IPS-20b (cell line): ENCODE results near the gene CCNY.
"Not testable (repeated sequence)": the region's sequence is repeated elsewhere in the genome, so short reads cannot be mapped to it uniquely, and the experiment has no call there.

Experiments used
- H3K27ac ChIP-seq: one replicate; pipeline ENCODE4 v1.5.1; 2013; ENCODE audit warnings: low read length
- H3K27me3 ChIP-seq: 2 replicates; pipeline ENCODE4 v1.6.1; 2013; ENCODE audit warnings: mild to moderate bottlenecking, low read length, inconsistent platforms; ENCODE audit not compliant: insufficient read depth
- H3K36me3 ChIP-seq: 2 replicates; pipeline ENCODE4 v1.6.1; 2013; ENCODE audit warnings: low read depth, mild to moderate bottlenecking, inconsistent platforms, low read length, moderate library complexity; ENCODE audit not compliant: insufficient read depth
- H3K4me1 ChIP-seq: 2 replicates; pipeline ENCODE4 v1.6.1; 2013; ENCODE audit warnings: mild to moderate bottlenecking, control low read depth, inconsistent platforms, low read length, moderate library complexity; ENCODE audit not compliant: insufficient read depth
- H3K4me3 ChIP-seq: 2 replicates; pipeline ENCODE4 v1.5.1; 2013; ENCODE audit warnings: mild to moderate bottlenecking, low read length, inconsistent platforms
- H3K9ac ChIP-seq: 2 replicates; pipeline ENCODE4 v1.6.1; 2013; ENCODE audit warnings: low read depth, mild to moderate bottlenecking, inconsistent platforms, low read length, moderate library complexity
- H3K9me3 ChIP-seq: 2 replicates; pipeline ENCODE4 v1.6.1; 2013; ENCODE audit warnings: mild to moderate bottlenecking, low read depth, low read length, inconsistent platforms; ENCODE audit not compliant: insufficient read depth

CCNY gene

DNA sequence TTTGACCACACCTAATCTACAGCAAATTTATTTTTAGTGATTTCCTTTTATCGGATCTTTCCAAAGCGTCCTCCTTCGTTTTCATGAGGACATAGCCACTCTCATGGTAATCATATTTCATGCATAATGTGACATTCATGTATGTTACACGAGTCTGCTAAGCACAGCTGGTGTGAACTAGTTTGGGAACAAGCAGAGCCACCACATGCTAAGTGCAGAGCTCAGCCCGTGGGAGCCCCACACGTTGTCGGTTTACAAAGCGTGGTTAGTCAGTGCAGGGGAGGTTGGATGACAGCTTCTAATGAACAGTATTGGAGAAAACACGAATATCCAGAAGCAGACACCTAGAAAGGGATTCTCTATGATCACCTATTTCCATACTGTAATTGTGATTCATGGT, 190.4 kb downstream of the CCNY start:
- H3K27ac ChIP-seq = no peak overlapping the region
- H3K9me3 ChIP-seq = no peaks in the 10 kb centered on the region
- no peaks in the 10 kb centered on the region for H3K27me3 ChIP-seq
- peaks cover 17% of the 10 kb centered on the region; the same call in 1 of the 2 replicates for H3K4me1 ChIP-seq
- peaks cover 11% of the 10 kb centered on the region for H3K36me3 ChIP-seq
- no peak overlapping the region for H3K9ac ChIP-seq
- no peak overlapping the region for H3K4me3 ChIP-seq

DNA sequence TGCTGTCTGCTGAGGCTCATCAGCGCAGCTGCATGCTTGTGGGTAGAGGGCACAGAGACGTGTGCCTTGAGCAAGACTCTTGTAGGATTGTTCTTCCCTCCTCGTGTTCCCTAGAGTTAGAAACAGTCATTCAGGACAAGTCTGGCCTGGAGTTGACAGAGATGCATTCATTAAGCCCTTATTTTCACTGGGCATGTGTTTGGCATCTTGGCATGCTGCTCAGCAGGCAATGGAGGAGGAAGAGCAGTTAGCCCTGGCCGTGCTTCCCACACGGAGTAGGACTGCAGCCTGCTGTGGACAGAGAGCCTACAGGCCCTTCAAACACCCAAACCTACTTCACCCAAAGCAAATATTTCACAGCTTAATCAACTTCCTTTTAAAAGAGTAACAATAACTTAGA, 195.8 kb downstream of the CCNY start:
- no peak overlapping the region for H3K4me3 ChIP-seq
- H3K27me3 ChIP-seq = no peaks in the 10 kb centered on the region
- H3K36me3 ChIP-seq = peaks cover 34% of the 10 kb centered on the region
- peaks cover 9% of the 10 kb centered on the region for H3K9me3 ChIP-seq
- H3K4me1 ChIP-seq = peaks cover 2% of the 10 kb centered on the region; the same call in 1 of the 2 replicates
- H3K9ac ChIP-seq = no peak overlapping the region
- no peak overlapping the region for H3K27ac ChIP-seq

DNA sequence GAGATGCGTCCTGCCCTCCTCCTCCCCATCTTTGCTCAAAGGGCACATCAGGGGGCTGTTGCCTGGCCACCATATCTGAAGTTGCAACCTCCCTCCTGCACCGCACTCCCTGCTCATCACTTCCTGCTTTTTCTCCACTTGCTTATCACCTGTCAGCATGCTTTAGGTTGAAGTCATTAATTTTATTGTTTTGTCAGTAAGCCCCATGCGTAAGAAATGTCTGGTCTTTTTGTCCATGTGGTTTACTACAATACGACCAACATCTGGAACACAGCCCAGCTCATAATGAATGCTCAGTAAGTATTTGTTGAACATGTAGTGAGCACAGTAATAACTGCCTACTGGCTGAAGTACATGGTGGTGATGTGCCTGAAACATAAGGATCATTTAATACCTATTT, 197.3 kb downstream of the CCNY start:
- no peak overlapping the region for H3K9ac ChIP-seq
- no peak overlapping the region for H3K27ac ChIP-seq
- H3K4me3 ChIP-seq = no peak overlapping the region
- H3K4me1 ChIP-seq = no peaks in the 10 kb centered on the region
- peaks cover 34% of the 10 kb centered on the region for H3K36me3 ChIP-seq
- peaks cover 9% of the 10 kb centered on the region for H3K9me3 ChIP-seq
- H3K27me3 ChIP-seq = no peaks in the 10 kb centered on the region

DNA sequence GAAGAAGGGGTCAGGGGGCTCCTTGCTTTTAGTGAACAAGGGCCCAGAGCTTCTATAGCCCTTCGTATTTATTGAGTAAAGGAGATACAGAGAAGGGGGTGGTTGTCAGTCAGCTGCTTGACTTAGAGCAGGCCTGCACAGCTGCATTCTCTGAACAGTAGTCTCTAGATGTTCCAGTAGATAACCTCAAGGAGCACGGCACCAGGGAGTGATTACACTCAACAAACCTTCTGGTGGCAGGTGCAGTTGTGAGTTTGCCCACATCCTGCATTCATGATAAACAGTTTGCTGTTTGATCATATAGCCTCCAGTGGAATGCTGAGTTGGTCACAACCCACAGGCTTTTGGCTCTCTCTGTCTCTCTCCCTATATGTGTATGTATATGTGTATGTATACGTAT, 198.8 kb downstream of the CCNY start:
- Histone ChIP-seq H3K9ac (no peak overlapping the region), H3K4me1 (peaks cover 1% of the 10 kb centered on the region; the same call in 1 of the 2 replicates), H3K27me3 (no peaks in the 10 kb centered on the region), H3K9me3 (peaks cover 9% of the 10 kb centered on the region), H3K4me3 (no peak overlapping the region), H3K36me3 (peaks cover 30% of the 10 kb centered on the region), H3K27ac (no peak overlapping the region)

DNA sequence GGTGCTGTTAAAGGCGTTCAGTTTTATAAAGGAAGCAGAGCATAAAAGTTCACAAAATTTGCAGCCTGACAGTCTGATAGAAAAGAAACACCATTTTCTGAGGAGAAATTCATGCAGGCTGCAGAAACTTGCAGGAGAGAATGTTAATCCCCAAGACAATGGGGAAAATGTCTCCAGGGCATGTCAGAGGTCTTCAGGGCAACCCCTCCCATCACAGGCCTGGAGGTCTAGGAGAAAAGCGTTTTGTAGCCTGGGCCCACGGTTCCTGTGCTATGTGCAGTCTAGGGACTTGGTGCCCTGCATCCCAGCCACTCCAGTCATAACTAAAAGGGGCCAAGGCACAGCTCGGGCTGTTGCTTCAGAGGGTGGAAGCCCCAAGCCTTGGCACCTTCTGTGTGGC, 200.5 kb downstream of the CCNY start:
- peaks cover 9% of the 10 kb centered on the region for H3K9me3 ChIP-seq

DNA sequence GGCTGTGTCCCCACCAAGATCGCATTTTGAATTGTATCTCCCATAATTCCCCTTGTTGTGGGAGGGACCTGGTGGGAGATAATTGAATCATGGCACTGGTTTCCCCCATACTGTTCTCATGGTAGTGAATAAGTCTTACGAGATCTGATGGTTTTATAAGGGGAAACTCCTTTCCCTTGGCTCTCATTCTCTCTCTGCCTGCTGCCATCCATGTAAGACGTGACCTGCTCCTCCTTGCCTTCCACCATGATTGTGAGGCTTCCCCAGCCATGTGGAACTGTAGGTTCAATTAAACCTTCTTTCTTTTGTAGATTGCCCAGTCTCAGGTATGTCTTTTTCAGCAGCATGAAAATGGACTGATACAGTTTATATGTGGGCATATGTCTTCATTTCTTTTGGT, 201.6 kb downstream of the CCNY start:
- H3K27me3 ChIP-seq, H3K4me3 ChIP-seq, H3K4me1 ChIP-seq, H3K27ac ChIP-seq, H3K9me3 ChIP-seq, H3K9ac ChIP-seq: not testable (repeated sequence)
- peaks cover 14% of the 10 kb centered on the region for H3K36me3 ChIP-seq

More for the DNA sequence above, 200.5 kb downstream of the CCNY start:
- H3K36me3 ChIP-seq = peaks cover 22% of the 10 kb centered on the region
- peaks cover 8% of the 10 kb centered on the region; the same call in 1 of the 2 replicates for H3K4me1 ChIP-seq
- no peak overlapping the region for H3K27ac ChIP-seq
- no peak overlapping the region for H3K9ac ChIP-seq
- no peak overlapping the region for H3K4me3 ChIP-seq
- no peaks in the 10 kb centered on the region for H3K27me3 ChIP-seq

DNA sequence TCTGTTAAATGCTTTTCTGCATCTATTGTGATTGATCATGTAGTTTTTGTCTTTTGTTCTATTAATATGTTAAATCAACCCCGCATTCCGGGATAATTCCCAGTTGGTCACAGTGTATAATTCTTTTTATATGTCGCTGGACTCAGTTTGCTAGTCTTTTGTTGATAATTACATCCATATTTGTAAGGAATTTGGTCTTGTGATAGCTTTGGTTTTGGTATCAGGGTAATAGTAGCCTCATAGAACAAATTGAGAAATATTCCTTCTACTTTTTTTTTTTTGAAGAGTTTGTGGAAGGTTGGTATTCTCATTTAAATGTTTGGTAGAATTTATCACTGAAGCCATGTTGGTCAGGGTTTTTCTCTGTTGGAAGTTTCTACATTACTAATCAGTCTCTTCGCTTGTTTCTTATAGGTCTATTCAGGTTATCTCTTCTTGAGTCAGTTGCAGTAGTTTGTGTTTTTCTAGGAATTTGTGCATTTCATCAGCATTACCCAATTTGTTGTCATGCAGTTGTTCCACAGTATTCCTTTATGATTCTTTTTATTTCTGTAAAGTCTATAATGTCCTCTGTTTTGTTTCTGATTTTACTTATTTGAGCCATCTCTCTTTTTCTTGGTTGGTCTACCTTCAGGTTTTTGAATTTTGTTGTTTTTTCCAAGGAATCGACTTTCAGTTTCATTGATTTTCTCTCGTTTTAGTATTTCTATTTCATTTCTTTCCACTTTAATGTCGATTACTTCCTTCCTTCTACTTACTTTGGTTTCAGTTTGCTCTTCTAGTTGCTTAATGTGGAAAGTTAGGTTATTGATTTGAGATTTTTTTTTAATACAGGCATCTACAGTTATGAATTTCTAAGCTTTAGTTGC, 204.2 kb downstream of the CCNY start:
- Histone ChIP-seq H3K36me3 (no peaks in the 10 kb centered on the region; the same call in 1 of the 2 replicates), H3K4me3 (no peak overlapping the region), H3K9ac (no peak overlapping the region), H3K9me3 (peaks cover 4% of the 10 kb centered on the region; the same call in 1 of the 2 replicates), H3K27me3 (no peaks in the 10 kb centered on the region), H3K4me1 (peaks cover 8% of the 10 kb centered on the region; the same call in 1 of the 2 replicates), H3K27ac (no peak overlapping the region)

DNA sequence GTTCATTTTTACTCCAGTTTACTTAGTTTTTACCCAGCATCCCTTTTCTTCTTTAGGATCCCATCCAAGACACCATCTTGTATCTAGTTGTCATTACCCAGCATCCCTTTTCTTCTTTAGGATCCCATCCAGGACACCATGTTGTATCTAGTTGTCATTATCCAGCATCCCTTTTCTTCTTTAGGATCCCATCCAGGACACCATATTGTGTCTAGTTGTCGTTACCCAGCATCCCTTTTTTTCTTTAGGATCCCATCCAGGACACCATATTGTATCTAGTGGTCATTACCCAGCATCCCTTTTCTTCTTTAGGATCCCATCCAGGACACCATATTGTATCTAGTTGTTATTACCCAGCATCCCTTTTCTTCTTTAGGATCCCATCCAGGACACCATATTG, 205.4 kb downstream of the CCNY start:
- H3K4me3 ChIP-seq = no peak overlapping the region
- H3K27ac ChIP-seq = no peak overlapping the region
- H3K36me3 ChIP-seq = no peaks in the 10 kb centered on the region

DNA sequence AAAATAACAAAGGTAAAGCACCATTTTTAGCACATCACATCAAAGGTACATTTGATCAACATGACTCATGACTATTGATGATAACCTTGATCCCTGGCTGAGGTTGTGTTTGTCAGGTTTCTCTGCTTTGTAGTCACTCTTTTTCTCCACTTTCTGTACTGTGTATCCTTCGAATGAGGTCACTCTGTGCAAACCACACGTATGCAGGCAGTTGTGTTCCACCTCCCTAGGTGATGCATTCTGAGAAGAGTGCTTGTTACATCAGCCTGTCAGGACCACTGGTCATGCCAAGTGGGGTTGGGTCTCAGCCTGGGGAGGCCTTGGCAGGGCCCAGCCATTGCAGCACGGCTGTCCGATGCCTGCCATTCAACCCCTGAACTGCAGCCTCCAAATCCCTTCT, 206.0 kb downstream of the CCNY start:
- Histone ChIP-seq H3K9me3 (no peaks in the 10 kb centered on the region), H3K27me3 (no peaks in the 10 kb centered on the region), H3K4me3 (no peak overlapping the region), H3K36me3 (no peaks in the 10 kb centered on the region), H3K4me1 (peaks cover 8% of the 10 kb centered on the region; the same call in 1 of the 2 replicates), H3K27ac (no peak overlapping the region), H3K9ac (no peak overlapping the region)

More for the DNA sequence above, 205.4 kb downstream of the CCNY start:
- no peaks in the 10 kb centered on the region for H3K27me3 ChIP-seq
- peaks cover 8% of the 10 kb centered on the region; the same call in 1 of the 2 replicates for H3K4me1 ChIP-seq
- H3K9ac ChIP-seq = no peak overlapping the region
- H3K9me3 ChIP-seq = no peaks in the 10 kb centered on the region

DNA sequence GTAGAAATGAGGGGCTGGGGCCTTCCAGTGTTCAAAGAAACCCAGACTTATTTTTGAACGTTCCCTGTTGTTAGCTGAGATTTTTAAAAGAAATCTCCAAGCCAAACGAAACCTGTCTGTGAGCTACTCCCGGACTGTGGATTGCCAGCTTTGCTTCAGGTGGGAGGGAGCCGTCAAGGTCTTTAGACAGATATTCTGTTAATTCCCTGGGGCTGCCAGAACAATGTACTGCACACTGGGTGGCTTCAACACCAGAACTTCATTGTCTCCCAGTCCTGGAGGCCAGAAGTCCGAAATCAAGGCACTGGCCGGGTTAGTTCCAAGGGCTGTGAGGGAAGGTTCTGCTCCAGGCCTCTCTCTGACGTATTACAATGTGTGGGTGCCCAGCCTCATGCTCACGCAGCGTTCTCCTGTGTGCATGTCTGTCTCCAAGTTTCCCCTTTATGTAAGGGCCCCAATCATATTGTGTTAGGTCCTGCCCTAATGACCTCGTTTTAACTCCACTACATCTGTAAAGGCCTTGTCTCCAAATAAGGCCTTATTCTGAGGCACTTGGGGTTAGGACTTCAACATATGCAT, 208.9 kb downstream of the CCNY start:
- Histone ChIP-seq H3K9ac (no peak overlapping the region), H3K4me1 (peaks cover 7% of the 10 kb centered on the region; the same call in 1 of the 2 replicates), H3K27ac (no peak overlapping the region), H3K36me3 (peaks cover 5% of the 10 kb centered on the region; the same call in 1 of the 2 replicates), H3K27me3 (no peaks in the 10 kb centered on the region), H3K4me3 (no peak overlapping the region), H3K9me3 (no peaks in the 10 kb centered on the region)

DNA sequence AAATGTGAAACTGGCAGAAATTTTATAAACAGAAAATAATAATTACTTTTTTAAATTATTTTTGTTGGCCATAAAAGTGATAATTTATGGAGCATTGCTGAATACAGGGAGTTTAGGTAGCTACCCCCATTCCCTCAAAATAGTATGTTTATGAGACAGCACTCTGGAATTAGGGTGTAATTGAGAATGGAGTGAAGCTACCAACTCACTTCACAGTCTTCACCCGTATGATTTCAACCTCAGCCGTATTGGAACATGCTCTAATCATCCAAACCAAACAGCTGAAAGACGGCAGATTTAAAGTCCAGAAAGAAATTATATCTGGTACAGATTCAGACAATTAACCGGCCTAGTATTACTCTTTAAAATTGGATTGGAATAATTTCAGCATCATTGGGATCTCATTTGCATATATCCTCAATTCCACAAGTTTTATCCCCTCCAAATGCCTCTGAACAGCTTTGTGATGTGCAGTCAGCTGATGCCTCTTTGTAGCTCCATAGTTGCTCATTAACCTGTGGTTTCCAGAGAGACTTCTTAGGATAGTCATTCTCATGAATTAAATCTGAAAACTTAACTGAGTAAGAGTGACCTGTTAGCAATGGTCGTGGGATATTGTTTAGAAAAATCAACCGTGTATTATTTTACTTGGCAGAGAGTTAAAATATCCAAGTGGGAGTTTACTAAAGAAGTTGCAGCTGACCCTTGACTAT, 209.7 kb downstream of the CCNY start:
- H3K9me3 ChIP-seq = no peaks in the 10 kb centered on the region
- H3K9ac ChIP-seq = no peak overlapping the region
- H3K27me3 ChIP-seq = no peaks in the 10 kb centered on the region
- H3K36me3 ChIP-seq = peaks cover 5% of the 10 kb centered on the region; the same call in 1 of the 2 replicates
- H3K4me1 ChIP-seq = no peaks in the 10 kb centered on the region
- peak overlapping the region; percentile 18 for H3K27ac ChIP-seq
- H3K4me3 ChIP-seq = no peak overlapping the region
